ENCODE measurements around the gene WLS.
"Not testable (repeated sequence)": the region's sequence is repeated elsewhere in the genome, so short reads cannot be mapped to it uniquely, and the experiment has no call there.

The WLS gene

DNA sequence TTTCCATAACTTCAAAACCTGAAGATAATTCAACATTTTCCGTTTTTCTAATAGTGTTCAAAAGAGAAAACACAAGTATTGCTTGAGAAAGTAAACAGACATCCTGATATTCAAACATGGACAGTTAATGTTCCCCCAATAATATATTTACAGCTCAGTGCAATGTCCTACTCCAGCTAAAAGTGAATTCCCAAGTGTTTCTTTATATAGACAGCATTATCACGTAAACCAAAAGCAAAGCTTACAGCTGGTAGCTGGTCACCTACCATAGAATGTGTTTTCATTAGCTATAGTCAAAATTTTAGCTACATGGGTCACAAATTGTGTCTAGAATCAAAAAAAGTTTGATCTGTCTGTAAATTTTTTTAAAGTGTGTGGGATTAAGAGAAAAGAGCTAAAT, 34.9 kb downstream of the WLS start:
- DNase-seq = no peak

DNA sequence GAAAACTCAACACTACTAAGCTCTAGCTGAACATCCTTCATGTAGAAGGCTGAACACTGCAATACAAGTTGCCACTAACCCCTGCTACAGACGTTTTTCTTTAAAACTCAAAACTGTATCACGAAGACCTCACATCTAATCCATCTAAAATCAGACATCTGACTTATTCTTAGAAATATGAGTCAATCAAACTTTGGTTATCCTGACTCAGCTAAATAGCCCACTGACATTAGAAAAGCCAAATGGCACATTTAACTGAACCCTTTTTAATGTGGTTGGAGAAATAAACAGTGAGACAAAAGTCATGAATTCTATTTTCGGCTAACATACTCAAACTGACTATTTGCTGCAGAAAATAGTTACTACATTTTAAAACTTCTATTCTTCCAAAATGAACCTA, 35.6 kb downstream of the WLS start:
- peak; percentile 28 for DNase-seq

DNA sequence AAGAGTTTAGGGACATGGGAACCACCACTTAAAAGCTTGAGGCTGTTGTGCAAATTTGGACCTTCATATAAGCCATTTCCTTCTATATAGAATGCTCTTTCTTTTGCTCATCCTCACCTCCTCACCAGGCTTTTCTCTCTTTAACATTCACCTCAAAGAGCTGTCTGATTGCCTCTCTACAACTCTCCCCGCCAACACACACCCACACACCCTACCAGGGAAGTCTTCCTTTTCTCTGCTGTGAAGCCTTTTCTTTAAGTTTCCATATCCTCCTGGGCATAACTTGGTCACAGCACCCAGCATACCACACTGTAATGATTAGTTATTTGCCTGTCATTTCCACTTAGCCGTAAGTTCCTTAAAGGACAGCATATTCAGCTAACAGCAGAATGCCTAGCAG, 40.6 kb downstream of the WLS start:
- DNase-seq = no peak

DNA sequence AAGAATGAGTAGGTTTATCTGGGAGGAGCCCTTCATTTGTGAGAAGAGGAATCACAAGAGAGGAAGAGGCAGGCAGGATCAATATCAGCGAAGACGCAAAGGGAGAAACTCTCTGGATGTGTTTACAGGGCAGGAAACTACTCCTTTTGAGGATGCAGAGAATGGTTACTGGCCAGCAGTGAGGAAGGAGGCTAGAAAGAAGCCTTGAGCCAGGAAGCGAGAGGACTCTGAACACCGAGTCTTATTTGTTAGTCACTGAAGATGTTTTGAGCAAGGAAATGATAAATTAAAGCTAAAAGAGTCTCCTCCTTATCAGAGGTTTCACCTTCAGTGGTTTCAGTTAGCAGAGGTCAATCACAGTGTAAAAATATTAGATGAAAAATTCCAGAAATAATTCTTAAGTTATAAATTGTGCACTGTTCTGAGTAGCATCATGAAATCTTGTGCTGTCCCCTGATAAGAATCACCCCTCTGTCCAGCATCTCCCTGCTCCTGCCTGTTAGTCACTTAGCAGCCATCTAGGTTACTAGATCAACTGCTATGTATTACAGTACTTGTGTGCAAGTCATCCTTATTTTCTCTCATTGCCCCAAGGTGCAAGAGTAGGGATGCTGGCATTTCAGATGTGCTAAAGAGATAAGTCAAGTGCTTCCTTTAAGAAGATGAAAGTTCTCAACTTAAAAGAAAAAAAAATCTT, 43.5 kb downstream of the WLS start:
- DNase-seq = peak; percentile 36

DNA sequence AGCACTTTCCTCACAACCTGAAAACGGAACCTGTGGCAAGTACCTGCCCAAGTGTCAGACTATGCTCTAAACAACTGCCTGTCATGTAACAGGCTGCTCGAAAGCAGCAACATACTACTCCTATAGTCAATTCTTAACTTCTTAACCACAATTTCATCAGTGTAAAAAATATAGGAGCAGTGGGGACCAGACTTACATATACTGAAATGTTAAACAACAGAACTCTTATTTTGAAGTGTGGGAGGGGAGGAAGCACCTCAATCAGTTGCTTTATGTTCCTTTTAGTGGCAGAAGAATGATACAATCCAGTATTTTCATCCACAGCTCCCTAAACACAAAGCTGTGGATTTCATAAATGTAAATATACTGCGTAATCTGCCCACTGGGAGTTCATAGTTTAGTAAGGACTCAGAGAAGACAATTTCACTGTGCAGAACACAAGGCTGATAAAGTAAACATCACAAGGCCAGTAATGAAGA, 44.2 kb downstream of the WLS start:
- peak; percentile 82 for DNase-seq

DNA sequence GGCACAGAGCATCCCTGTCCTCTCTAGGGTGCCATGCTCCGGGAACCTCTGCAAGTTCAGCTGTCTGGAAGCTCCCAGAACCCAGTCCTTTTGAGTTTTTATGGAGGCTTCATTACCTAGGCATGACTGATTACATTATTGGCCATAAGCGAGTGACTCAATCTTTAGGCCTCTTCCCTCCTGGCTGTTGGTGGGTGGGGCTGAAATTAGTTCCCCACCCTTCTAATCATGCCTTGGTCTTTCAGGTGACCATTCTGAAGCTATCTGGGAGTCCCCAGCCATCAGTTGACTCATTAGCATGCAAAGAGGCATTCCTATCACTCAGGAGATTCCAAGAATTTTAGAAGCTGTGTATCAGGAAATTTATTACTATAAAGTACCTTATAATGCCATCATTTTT, 46.6 kb downstream of the WLS start:
- no peak for DNase-seq

DNA sequence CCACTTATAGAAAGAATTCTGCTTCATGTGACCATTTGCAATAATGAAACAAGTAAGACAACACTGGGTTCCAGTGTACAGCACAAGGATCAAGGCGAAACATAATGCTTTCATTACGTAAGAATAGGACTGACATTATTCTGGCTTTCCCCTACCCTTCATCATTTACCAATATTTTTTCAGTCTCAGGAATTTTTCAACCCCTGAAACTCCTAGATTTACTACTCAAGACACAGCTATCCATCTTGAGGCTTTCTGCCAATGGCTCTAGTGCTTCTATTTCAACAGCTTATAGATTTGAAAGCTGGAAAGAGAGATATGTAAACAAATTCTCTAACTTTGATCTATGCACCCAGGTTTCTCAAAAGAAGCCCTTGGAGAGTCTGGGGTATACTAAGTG, 48.4 kb downstream of the WLS start:
- DNase-seq = no peak

DNA sequence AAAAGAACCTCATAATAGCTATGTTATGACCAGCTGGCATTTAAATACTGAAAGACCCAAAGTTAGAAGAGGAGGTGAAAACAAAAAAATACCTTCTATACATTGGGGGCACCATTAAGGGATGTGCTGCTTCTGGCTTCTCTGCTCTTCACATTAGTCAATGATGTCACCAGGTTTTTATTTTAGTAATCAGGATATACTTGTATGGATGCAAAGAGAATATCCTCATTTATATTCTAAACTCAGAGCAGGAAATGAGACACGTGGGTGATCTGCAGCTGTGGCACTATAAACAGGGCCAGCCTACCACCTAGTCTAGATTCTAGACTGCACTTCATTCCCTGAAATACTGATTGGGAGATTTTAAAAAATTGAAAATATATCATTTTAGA, 51.2 kb downstream of the WLS start:
- DNase-seq = no peak

DNA sequence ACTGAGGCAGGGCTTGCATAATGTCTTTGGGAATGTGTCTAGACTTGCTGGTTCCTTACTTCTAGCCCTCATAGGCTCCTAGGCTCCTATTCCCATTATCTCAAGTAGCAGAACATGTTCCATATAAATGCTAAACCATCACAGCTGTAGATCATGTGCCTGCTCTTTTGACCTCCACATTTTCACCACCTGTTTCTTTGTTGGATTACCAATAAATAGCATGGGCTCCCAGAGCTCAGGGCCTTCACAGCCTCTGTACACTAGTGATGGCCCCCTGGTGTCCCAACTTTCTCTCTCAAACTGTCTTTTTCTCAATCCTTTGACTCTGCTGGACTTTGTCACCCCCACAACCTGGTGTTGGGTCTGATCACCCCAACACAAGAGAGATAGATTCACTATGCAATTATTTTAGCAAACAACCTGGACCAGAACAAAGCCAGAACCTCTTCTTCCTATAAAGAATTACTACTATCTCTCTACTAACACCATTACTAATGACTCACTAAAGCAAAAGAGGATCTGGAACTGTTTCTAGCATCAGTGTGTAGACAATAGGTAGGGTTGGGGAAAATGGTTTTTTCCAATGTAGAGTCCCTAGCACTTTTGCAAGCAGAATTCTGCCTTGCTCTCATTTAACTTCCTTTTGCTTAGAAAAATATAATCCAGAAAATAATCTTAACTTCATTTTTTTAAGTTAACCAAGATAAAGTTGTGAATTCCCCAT, 51.7 kb downstream of the WLS start:
- DNase-seq = no peak

DNA sequence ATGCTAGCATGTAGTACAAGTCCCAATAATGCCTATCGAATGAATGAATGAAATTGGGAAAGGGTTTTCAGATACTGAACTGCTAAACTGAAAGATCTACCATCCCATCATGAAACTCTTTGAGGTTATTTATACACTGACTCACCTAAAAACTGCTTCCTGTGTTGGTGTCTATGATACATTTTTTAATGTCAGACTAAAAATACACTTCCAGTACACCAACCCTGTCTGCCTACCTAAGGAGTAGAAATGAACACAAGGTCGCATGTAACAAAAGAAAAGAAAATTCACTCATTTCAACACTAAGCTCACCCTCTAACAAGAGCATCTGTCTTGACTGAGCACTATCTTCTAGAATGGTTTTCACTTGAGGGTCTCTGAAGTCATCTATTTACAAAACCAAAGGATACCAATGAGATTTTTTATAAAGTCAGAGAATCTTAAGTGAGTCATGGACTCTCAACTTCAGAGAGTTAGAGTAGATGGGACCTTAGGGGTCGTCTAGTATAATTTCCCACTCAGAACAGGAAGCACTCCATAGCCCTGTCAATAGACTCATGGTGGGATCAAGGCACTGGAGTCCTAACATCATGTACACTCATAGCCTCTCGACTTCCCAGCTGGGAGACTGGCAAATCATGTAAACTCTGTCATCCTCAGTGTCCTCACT, 53.4 kb downstream of the WLS start:
- peak; percentile 80 for DNase-seq

DNA sequence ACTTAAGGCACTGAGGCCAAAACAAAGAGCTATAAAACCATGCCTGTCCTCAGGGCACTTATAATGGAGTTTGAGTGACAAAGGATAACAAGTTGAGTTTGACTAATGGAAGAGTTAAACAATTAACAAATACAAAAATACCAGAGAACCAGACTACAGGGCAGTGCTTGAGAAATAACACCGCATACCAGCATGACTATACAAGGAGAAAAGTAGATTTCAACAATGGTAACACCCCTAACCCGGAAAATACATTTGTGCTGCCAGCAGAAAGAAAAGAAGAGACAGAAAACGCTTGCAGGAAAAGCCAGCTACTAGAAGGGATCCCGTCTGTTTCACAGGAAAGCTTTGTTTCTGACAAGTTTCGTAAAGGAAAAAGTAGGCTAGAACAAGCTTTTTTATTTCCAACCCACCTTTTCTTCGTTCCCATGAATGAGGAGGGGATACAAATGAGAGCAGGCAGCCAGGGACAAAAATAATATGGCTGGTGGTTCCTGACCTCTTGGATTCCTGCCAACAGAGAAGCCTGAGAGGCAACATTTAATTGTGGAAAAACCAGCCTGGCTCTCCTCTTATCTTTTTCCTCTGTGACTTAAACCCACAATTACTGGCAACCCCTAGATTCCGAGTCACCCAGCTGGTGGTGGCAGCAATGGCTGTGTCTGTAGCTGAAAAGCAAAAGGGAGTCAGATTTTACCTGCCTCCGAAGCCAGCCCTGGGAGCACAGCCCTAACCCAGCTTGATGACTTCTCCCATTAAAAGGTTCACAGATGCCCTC, 56.5 kb downstream of the WLS start:
- DNase-seq = no peak

DNA sequence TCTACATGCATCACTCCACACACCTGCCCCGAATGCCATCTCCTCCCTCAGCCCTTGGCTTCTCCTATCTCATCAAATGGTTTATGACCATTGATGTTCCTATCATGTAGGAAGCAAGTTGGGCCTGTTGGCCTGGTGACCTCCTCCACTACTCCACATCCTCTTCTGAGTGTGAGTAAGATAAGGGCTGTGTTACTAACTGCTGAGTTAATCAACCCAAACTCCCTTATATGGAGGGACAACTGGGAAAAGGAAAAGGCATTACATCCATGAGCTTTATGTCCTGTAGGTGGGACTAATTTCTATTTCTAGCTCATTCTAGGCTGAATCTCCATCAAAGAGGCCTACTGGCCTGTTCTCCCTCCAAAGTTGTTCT, 57.6 kb downstream of the WLS start:
- DNase-seq = peak; percentile 96

DNA sequence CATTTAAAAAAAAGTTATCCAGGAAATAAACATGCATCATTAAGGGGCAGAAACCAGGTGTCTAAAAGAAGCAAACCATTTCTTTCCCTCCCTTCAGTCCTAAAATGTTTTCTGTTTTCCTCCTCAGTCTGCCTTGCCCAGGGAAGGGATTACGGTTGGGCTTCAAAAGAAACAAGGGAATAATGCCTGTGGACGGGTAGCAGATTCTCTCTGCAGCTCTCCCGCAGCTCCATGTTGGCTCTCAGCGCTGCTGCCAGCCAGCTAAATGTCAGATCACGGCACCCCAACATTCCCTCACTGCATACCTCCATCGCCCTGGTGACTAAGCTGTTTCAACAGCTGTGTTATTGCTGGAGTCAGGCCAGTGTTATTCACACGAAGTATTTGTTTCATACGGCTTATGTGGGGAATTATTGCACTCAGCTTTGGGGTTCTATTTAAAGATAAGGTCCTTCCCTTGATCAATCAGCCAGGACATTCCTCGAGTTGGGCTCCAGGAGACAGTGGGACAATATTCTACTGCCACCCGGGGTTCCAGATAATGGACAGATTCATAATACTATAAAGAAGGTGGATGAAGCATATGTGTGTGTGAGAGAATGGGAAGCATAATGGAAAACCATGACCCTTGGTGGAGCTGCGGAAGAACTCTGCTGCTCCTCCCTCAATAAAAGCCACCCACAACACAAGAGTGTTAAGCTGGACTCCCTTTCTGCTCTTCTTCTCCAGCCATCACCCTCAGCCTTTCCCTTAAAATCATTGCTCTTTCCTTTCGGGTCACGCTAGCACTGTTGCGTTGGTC, 58.2 kb downstream of the WLS start:
- DNase-seq = peak; percentile 97

DNA sequence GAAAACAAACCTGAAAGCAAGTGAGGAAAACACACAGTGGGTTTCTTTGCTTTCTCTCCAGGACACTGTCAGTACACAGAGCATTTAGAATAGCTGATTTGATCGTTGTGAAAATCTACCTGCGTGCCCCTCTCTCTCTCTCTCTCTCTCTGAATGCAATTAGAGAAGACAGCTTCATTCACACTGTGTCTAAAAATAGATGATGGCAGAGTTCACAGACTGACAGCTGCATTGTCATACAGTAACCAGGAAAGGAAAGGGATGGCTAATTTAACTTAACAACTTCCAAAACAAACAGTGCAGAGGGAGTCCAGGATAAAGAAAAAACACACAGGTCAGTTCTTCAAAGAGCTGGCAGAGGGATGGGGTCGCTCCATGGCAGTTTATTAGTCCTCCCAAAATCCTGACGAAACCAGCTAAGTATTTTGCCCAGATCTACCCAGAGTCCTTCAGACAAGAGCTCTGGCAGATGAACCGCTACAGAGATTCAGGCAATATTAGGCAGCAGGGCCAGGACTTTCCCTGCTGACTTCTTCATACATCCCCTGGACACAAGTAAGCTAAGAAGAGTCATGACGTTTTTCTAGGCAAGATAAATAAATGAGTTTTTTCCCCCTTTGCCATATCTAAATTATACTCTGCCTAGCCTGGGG, 58.9 kb downstream of the WLS start:
- DNase-seq = peak; percentile 13

DNA sequence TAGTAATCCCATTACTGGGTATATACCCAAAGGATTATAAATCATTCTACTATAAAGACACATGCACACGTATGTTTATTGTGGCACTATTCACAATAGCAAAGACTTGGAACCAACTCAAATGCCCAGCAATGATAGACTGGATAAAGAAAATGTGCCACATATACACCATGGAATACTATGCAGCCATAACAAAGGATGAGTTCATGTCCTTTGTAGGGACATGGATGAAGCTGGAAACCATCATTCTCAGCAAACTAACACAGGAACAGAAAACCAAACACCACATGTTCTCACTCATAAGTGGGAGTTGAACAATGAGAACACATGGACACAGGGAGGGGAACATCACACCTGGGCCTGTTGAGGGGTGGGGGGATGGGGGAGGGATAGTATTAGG, 60.5 kb downstream of the WLS start:
- not testable (repeated sequence) for DNase-seq

DNA sequence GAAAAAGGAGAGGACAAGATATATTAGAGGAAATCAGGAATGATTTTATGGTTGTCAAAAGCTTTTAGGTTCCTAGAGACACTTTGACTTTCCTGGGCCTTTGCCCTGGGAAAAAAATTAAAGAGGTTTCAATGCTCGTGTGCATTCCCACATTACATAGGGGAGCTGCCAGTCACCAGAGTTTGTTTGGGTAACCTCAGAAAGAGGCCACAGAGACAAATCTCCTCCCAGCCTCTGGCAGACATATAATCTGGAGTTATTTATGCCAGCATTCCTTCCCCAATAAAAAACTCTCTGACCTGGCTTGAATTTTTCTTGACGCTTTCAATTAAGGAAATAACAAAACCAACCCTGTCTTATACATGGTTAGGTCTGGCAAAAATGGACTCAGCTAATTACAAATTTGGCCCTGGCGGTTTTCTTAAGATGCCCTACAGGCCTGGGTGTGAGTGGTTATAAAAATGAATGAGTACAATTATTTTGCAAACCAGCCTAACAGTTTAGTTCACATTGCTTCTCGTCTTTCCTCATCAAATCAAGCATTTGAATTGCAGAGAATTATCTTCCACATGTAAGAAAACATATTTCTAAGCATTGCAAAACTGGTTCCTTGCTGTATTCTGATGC, 63.7 kb downstream of the WLS start:
- no peak for DNase-seq

DNA sequence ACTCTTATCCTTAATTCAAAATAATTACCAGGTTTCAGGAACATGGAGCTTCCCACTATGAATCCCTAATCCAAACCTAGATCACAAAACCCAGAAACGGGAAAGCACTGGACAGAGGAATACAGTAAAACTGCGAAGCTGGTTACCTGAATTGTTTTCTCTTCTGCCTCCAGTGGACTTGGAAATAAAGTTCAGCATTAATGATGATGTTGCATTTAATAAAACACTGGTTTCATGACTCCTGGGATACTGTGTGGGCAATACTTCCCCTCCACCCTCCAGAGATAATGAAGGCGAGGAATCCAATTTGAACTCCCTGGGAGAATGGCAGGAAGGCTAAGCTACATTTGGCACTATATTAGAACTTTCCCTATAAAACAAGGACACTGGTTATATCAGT, 65.1 kb downstream of the WLS start:
- DNase-seq = no peak

DNA sequence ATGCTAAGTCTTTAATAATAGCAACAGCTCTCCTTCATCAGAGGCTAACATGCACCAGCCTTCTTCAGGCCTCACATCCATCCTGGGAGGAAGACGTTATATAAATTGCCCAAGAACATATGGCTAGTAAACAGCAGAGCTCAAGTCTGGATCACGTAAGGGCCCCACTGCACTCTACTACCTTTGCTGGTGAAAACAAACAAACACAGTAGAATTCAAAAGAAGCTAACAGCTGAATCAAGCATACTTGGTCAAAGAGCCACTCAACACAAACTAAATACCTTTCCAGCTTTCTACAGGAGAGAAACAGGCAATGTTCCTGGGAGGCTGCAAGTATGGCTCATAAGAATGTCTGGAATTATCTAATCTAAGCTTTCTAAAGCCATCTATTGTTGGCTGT, 66.0 kb downstream of the WLS start:
- DNase-seq = no peak

DNA sequence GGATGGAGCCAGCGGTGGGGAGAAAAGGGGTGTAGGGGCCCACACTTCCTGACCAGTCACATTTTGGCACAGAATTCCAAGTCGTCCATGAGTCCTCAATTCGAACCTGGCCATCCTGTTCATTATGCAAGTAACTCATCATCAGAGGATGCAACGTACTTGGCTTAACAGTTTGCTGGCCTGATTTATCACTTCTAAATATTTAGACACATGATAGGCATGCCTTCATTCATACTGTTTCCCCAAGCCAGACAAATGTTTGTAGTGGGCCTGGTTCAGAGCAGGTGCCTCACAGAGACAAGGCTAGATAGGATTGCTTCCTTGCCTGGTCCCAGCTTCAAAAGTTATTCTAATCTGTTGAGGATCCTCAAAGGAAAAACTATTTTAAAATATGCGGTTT, 66.7 kb downstream of the WLS start:
- DNase-seq = no peak

DNA sequence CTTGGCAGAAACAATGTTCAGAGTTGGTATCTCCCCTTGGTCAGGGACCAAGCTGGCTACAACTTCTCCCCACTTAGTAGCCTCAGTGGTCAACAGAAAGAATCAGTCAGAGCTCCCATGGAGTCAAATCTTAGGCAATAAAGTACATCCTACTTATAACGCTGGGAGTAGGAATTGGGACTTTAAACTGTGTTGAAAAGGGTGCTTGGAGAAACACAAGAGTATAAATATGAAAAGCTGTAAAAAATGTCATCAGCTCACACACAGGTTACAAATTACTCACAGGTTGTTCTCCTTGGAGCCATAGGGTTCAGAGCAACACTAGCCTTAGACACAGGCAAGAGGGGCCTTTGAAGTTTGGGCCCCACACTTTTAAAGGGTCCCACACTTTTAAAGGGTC, 67.4 kb downstream of the WLS start:
- DNase-seq = no peak

DNA sequence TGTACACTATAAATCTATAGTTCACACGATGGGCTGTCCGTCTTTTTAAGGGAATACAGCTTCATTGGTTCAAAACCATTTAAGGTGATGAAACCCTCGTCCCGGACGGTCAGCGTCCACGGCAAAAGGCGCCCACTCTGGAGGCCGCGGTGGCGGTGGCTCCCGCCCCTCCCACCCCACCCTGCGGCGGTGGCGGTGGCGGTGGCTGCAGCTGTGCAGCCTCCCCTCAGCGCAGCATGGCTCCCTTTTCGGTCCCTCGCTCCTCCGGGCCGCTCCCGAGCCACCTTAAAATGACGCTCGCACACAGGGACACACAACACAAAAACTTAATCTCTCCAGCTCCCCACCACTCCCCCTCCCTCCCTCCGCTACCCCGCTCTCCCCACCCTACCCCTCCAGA, 69.1 kb downstream of the WLS start:
- no peak for DNase-seq

DNA sequence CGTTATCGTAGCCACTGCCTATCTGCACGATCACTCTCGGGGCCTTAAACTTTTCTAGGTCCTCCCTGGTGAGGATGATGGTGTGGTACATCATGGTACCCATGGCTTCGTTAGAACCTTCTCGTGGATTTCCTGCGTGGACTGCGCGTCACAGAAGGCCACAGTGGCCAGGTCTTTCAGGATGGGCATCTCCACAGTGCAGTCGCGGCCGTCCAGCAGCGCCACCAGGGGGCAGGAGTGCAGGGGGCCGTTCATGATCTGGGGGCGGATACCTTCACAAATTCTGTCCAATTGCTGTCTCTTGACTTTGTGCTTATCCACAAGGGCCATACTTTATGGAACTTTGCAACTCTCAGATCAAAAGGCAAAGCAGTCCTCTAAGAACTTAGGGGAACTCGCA, 69.6 kb downstream of the WLS start:
- DNase-seq = no peak

All from HCEC 1CT (cell line).